H9 (cell line): ENCODE measurements around the gene SLC25A43. TPM values are rescaled to one million over a fixed set of nuclear protein-coding genes. Genes with fewer than 3 reads are reported as not detected.

Source experiments
- DNase-seq: peaks from one replicate; pipeline ENCODE4 v3.0.0-alpha.2; 2017
- H2AFZ ChIP-seq: one replicate; pipeline ENCODE4 v1.6.1; 2013; ENCODE audit warnings: mild to moderate bottlenecking, low read length, control low read depth, moderate library complexity
- H2AK5ac ChIP-seq: 2 replicates; pipeline ENCODE4 v1.6.1; 2013; ENCODE audit warnings: low read length, control low read depth, mixed read lengths; ENCODE audit not compliant: insufficient read length
- H2BK120ac ChIP-seq: one replicate; pipeline ENCODE4 v1.6.1; 2013; ENCODE audit warnings: low read depth, mild to moderate bottlenecking, low read length, control low read depth, inconsistent platforms; ENCODE audit not compliant: poor library complexity, severe bottlenecking
- H2BK12ac ChIP-seq: 2 replicates; pipeline ENCODE4 v1.6.1; 2013; ENCODE audit warnings: low read length, control low read depth, mixed read lengths, low read depth; ENCODE audit not compliant: insufficient read length
- H2BK15ac ChIP-seq: 2 replicates; pipeline ENCODE4 v1.6.1; 2013; ENCODE audit warnings: low read depth, low read length, control low read depth
- H2BK20ac ChIP-seq: one replicate; pipeline ENCODE4 v1.6.1; 2013; ENCODE audit warnings: low read depth, mild to moderate bottlenecking, low read length, control low read depth, inconsistent platforms; ENCODE audit not compliant: poor library complexity, severe bottlenecking
- H2BK5ac ChIP-seq: 2 replicates; pipeline ENCODE4 v1.6.1; 2013; ENCODE audit warnings: low read length, control low read depth, mixed read lengths; ENCODE audit not compliant: insufficient read length
- H3K14ac ChIP-seq: 2 replicates; pipeline ENCODE4 v1.6.1; 2013; ENCODE audit warnings: low read length, control low read depth; ENCODE audit not compliant: insufficient read depth
- H3K18ac ChIP-seq: 2 replicates; pipeline ENCODE4 v1.6.1; 2013; ENCODE audit warnings: low read depth, mild to moderate bottlenecking, mixed read lengths, low read length, control low read depth; ENCODE audit not compliant: insufficient read length
- H3K23ac ChIP-seq: 2 replicates; pipeline ENCODE4 v1.6.1; 2013; ENCODE audit warnings: low read length, control low read depth, mixed read lengths, low read depth; ENCODE audit not compliant: insufficient read length
- H3K23me2 ChIP-seq: 2 replicates; pipeline ENCODE4 v1.6.1; 2013; ENCODE audit warnings: low read depth, mild to moderate bottlenecking, mixed read lengths, low read length, control low read depth; ENCODE audit not compliant: insufficient read length, poor library complexity, severe bottlenecking
- H3K27ac ChIP-seq: 2 replicates; pipeline ENCODE4 v1.5.1; 2013; ENCODE audit warnings: low read length, control low read depth, mixed read lengths, low read depth; ENCODE audit not compliant: insufficient read length
- H3K27me3 ChIP-seq: 2 replicates; pipeline ENCODE4 v1.6.1; 2013; ENCODE audit warnings: low read length, control low read depth, inconsistent platforms; ENCODE audit not compliant: insufficient read depth
- H3K4ac ChIP-seq: 2 replicates; pipeline ENCODE4 v1.6.1; 2013; ENCODE audit warnings: low read depth, mild to moderate bottlenecking, control low read depth, inconsistent platforms, low read length, moderate library complexity
- H3K4me1 ChIP-seq: 2 replicates; pipeline ENCODE4 v1.6.1; 2013; ENCODE audit warnings: low read length, control low read depth, inconsistent platforms; ENCODE audit not compliant: insufficient read depth
- H3K4me2 ChIP-seq: 2 replicates; pipeline ENCODE4 v1.6.1; 2013; ENCODE audit warnings: low read length, control low read depth, mixed read lengths; ENCODE audit not compliant: insufficient read length, insufficient read depth
- H3K56ac ChIP-seq: 2 replicates; pipeline ENCODE4 v1.6.1; 2013; ENCODE audit warnings: low read depth, mild to moderate bottlenecking, mixed read lengths, low read length, control low read depth; ENCODE audit not compliant: insufficient read length
- H3K79me1 ChIP-seq: 2 replicates; pipeline ENCODE4 v1.6.1; 2013; ENCODE audit warnings: low read depth, mild to moderate bottlenecking, moderate library complexity, low read length, control low read depth, inconsistent platforms; ENCODE audit not compliant: insufficient read depth, poor library complexity, severe bottlenecking
- H3K79me2 ChIP-seq: 2 replicates; pipeline ENCODE4 v1.6.1; 2013; ENCODE audit warnings: low read length, control low read depth, inconsistent platforms; ENCODE audit not compliant: insufficient read depth
- H3K9ac ChIP-seq: 2 replicates; pipeline ENCODE4 v1.6.1; 2013; ENCODE audit warnings: low read length, control low read depth, mixed read lengths; ENCODE audit not compliant: insufficient read length; ENCODE audit errors: extremely low read depth
- H3K9me3 ChIP-seq: one replicate; pipeline ENCODE4 v1.6.1; 2013; ENCODE audit warnings: low read depth, low read length, inconsistent platforms; ENCODE audit not compliant: control insufficient read depth
- H3T11ph ChIP-seq: one replicate; pipeline ENCODE4 v1.6.1; 2013; ENCODE audit warnings: mild to moderate bottlenecking, low read length, control low read depth, inconsistent platforms
- H4K20me1 ChIP-seq: one replicate; pipeline ENCODE4 v1.6.1; 2013; ENCODE audit not compliant: control insufficient read depth, insufficient read length, insufficient read depth
- H4K5ac ChIP-seq: 2 replicates; pipeline ENCODE4 v1.6.1; 2013; ENCODE audit warnings: low read depth, mild to moderate bottlenecking, mixed read lengths, low read length, control low read depth; ENCODE audit not compliant: insufficient read length
- H4K8ac ChIP-seq: replicated peaks from 2 replicates; pipeline ENCODE4 v1.6.1; 2013; ENCODE audit warnings: low read length, control low read depth, mixed read lengths, low read depth; ENCODE audit not compliant: insufficient read length
- H4K91ac ChIP-seq: 2 replicates; pipeline ENCODE4 v1.6.1; 2013; ENCODE audit warnings: low read depth, mild to moderate bottlenecking, moderate library complexity, mixed read lengths, low read length, control low read depth; ENCODE audit not compliant: insufficient read length
- H3K27ac Mint-ChIP-seq, 3 experiments: 2 replicates in 2 of 3; 3 replicates in 1 of 3; pipeline ENCODE4 v1.8.0; 2020 to 2021; ENCODE audit warnings: mixed read lengths in 3 of 3, mild to moderate bottlenecking in 1 of 3, moderate library complexity in 1 of 3
- H3K27me3 Mint-ChIP-seq: 2 replicates; pipeline ENCODE4 v1.8.0; 2021; ENCODE audit warnings: low read depth, mild to moderate bottlenecking, moderate library complexity, mixed read lengths
- H3K36me3 Mint-ChIP-seq, 3 experiments: 2 replicates in 2 of 3; 3 replicates in 1 of 3; pipeline ENCODE4 v1.8.0; 2020 to 2021; ENCODE audit warnings: low read depth in 3 of 3, mixed read lengths in 3 of 3; ENCODE audit not compliant: insufficient read depth in 1 of 3
- H3K4me1 Mint-ChIP-seq, 2 experiments: 2 replicates each; pipeline ENCODE4 v1.8.0; 2020; ENCODE audit warnings: mixed read lengths in 2 of 2
- H3K4me3 Mint-ChIP-seq, 2 experiments: 2 replicates in 1 of 2; 3 replicates in 1 of 2; pipeline ENCODE4 v1.8.0; 2020 to 2021; ENCODE audit warnings: mild to moderate bottlenecking in 2 of 2, mixed read lengths in 2 of 2, moderate library complexity in 1 of 2
- H3K9me3 Mint-ChIP-seq, 2 experiments: 2 replicates in 1 of 2; 3 replicates in 1 of 2; pipeline ENCODE4 v1.8.0; 2020; ENCODE audit warnings: mild to moderate bottlenecking in 2 of 2, mixed read lengths in 2 of 2, moderate library complexity in 1 of 2
- WGBS: extraction: QIAGEN DNeasy Blood & Tissue Kit; methylation state at CpG from one replicate; pipeline ENCODE4 v1.1.7; 2013; ENCODE audit warnings: missing lambda C conversion rate, low lambda C conversion rate, mixed read lengths; ENCODE audit not compliant: insufficient read length; ENCODE audit errors: extremely low coverage; 5-methylcytosine and 5-hydroxymethylcytosine counted together
- total RNA-seq: library from RNA; stranded (reverse); gene quantifications from 2 replicates; pipeline ENCODE4 v1.2.1, GENCODE V29; 2021
- TF ChIP-seq, protein P1 (sequence below): fragments of 200-600 bp; sonication (generic); conservative IDR thresholded peaks from 3 replicates; pipeline ENCODE4 v1.8.0; 2021; ENCODE audit warnings: antibody characterized with exemption, mild to moderate bottlenecking

Gene SLC25A43
- total RNA-seq, 1 experiment from 2014 or later, result 3.7 TPM

- Histone ChIP-seq H4K5ac (no peak overlapping the region), H3K9me3 (peaks cover 25% of the 10 kb centered on the region), H2BK12ac (no peak overlapping the region), H3K14ac (no peak overlapping the region), H3K23me2 (peaks cover 2% of the 10 kb centered on the region), H3K9ac (no peak overlapping the region), H3K27me3 (no peaks in the 10 kb centered on the region), H4K20me1 (no peaks in the 10 kb centered on the region), H3K56ac (no peak overlapping the region), H3T11ph (no peak overlapping the region), H3K79me2 (no peaks in the 10 kb centered on the region), H2BK120ac (no peak overlapping the region), H3K4ac (no peak overlapping the region), H3K23ac (no peak overlapping the region), H2AK5ac (no peak overlapping the region), H3K4me2 (no peak overlapping the region), H3K79me1 (no peaks in the 10 kb centered on the region), H4K91ac (no peak overlapping the region), H4K8ac (no peak overlapping the region), H3K27ac (no peak overlapping the region), H3K18ac (no peak overlapping the region), H2AFZ (no peak overlapping the region), H3K4me1 (no peaks in the 10 kb centered on the region), H2BK15ac (no peak overlapping the region), H2BK5ac (no peak overlapping the region), H2BK20ac (no peak overlapping the region)
- DNase-seq, result no peak
- no CpG with 5 or more reads among the region's 4 CpGs for WGBS
- Mint-ChIP-seq H3K36me3 (peaks cover 0 to 5% (median 1%) of the 10 kb centered on the region in 3 experiments; a peak in 2 of 7 replicates), H3K27me3 (peaks cover 19% of the 10 kb centered on the region), H3K9me3 (peaks cover 62 to 68% of the 10 kb centered on the region in 2 experiments), H3K4me1 (0 out of 4 replicates have a peak, but pooled peaks cover 0 to 2% of the 10 kb centered on the region in 2 experiments), H3K4me3 (no peak overlapping the region), H3K27ac (no peak overlapping the region)
- TF ChIP-seq, protein P1, sequence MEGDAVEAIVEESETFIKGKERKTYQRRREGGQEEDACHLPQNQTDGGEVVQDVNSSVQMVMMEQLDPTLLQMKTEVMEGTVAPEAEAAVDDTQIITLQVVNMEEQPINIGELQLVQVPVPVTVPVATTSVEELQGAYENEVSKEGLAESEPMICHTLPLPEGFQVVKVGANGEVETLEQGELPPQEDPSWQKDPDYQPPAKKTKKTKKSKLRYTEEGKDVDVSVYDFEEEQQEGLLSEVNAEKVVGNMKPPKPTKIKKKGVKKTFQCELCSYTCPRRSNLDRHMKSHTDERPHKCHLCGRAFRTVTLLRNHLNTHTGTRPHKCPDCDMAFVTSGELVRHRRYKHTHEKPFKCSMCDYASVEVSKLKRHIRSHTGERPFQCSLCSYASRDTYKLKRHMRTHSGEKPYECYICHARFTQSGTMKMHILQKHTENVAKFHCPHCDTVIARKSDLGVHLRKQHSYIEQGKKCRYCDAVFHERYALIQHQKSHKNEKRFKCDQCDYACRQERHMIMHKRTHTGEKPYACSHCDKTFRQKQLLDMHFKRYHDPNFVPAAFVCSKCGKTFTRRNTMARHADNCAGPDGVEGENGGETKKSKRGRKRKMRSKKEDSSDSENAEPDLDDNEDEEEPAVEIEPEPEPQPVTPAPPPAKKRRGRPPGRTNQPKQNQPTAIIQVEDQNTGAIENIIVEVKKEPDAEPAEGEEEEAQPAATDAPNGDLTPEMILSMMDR, result no peak
Measured at GRCh38 chrX:119478504-119478903, 79.4 kb downstream of the SLC25A43 start.
